Measurements from ENCODE around the gene ROCK2.
"Not testable (repeated sequence)": the region's sequence is repeated elsewhere in the genome, so short reads cannot be mapped to it uniquely, and the experiment has no call there.

Gene ROCK2

GRCh38 chr2:11177871-11178690, 166.4 kb downstream of the ROCK2 start:
- Histone ChIP-seq H3K4me1 (ENCODE audit: insufficient read depth, low read length) (no peaks in the 10 kb centered on the region), H3K27me3 (ENCODE audit: insufficient read depth, low read length) (no peaks in the 10 kb centered on the region), H3K36me3 (ENCODE audit: insufficient read depth, low read length) (peaks cover 23% of the 10 kb centered on the region), H3K9me3 (ENCODE audit: low read length) (no peaks in the 10 kb centered on the region), H3K4me3 (ENCODE audit: low read length) (no peak overlapping the region), H2AFZ (ENCODE audit: low read depth, low read length) (no peak overlapping the region)

GRCh38 chr2:11175293-11175795, 169.1 kb downstream of the ROCK2 start:
- Histone ChIP-seq H3K4me1 (ENCODE audit: insufficient read depth, low read length) (no peaks in the 10 kb centered on the region), H3K9me3 (ENCODE audit: low read length) (no peaks in the 10 kb centered on the region), H2AFZ (ENCODE audit: low read depth, low read length) (no peak overlapping the region), H3K4me3 (ENCODE audit: low read length) (no peak overlapping the region), H3K27me3 (ENCODE audit: insufficient read depth, low read length) (no peaks in the 10 kb centered on the region), H3K36me3 (ENCODE audit: insufficient read depth, low read length) (peaks cover 6% of the 10 kb centered on the region)

GRCh38 chr2:11174222-11174621, 170.2 kb downstream of the ROCK2 start:
- no peak overlapping the region for H2AFZ ChIP-seq (ENCODE audit: low read depth, low read length)
- no peaks in the 10 kb centered on the region for H3K27me3 ChIP-seq (ENCODE audit: insufficient read depth, low read length)
- no peak overlapping the region for H3K4me3 ChIP-seq (ENCODE audit: low read length)
- peaks cover 2% of the 10 kb centered on the region for H3K36me3 ChIP-seq (ENCODE audit: insufficient read depth, low read length)
- H3K4me1 ChIP-seq (ENCODE audit: insufficient read depth, low read length) = no peaks in the 10 kb centered on the region
- no peaks in the 10 kb centered on the region for H3K9me3 ChIP-seq (ENCODE audit: low read length)

GRCh38 chr2:11169333-11169732, 175.1 kb downstream of the ROCK2 start:
- H3K36me3 ChIP-seq (ENCODE audit: insufficient read depth, low read length) = no peaks in the 10 kb centered on the region
- no peaks in the 10 kb centered on the region for H3K4me1 ChIP-seq (ENCODE audit: insufficient read depth, low read length)
- H3K9me3 ChIP-seq (ENCODE audit: low read length) = no peaks in the 10 kb centered on the region
- no peaks in the 10 kb centered on the region for H3K27me3 ChIP-seq (ENCODE audit: insufficient read depth, low read length)
- no peak overlapping the region for H3K4me3 ChIP-seq (ENCODE audit: low read length)
- H2AFZ ChIP-seq (ENCODE audit: low read depth, low read length) = no peak overlapping the region

GRCh38 chr2:11168488-11168887, 175.9 kb downstream of the ROCK2 start:
- H3K9me3 ChIP-seq (ENCODE audit: low read length) = no peaks in the 10 kb centered on the region

GRCh38 chr2:11166476-11166875, 178.0 kb downstream of the ROCK2 start:
- Histone ChIP-seq H3K36me3 (ENCODE audit: insufficient read depth, low read length) (no peaks in the 10 kb centered on the region), H2AFZ (ENCODE audit: low read depth, low read length) (no peak overlapping the region), H3K27me3 (ENCODE audit: insufficient read depth, low read length) (no peaks in the 10 kb centered on the region)

More at GRCh38 chr2:11168488-11168887, 175.9 kb downstream of the ROCK2 start:
- H3K27me3 ChIP-seq (ENCODE audit: insufficient read depth, low read length) = no peaks in the 10 kb centered on the region
- H2AFZ ChIP-seq (ENCODE audit: low read depth, low read length) = no peak overlapping the region
- H3K4me3 ChIP-seq (ENCODE audit: low read length) = no peak overlapping the region
- no peaks in the 10 kb centered on the region for H3K4me1 ChIP-seq (ENCODE audit: insufficient read depth, low read length)
- no peaks in the 10 kb centered on the region for H3K36me3 ChIP-seq (ENCODE audit: insufficient read depth, low read length)

GRCh38 chr2:11165046-11165445, 179.4 kb downstream of the ROCK2 start:
- not testable (repeated sequence) for H3K36me3 ChIP-seq (ENCODE audit: insufficient read depth, low read length); H2AFZ ChIP-seq (ENCODE audit: low read depth, low read length); H3K27me3 ChIP-seq (ENCODE audit: insufficient read depth, low read length); H3K4me1 ChIP-seq (ENCODE audit: insufficient read depth, low read length); H3K4me3 ChIP-seq (ENCODE audit: low read length); H3K9me3 ChIP-seq (ENCODE audit: low read length)

More at GRCh38 chr2:11166476-11166875, 178.0 kb downstream of the ROCK2 start:
- Histone ChIP-seq H3K9me3 (ENCODE audit: low read length) (no peaks in the 10 kb centered on the region), H3K4me3 (ENCODE audit: low read length) (no peak overlapping the region), H3K4me1 (ENCODE audit: insufficient read depth, low read length) (no peaks in the 10 kb centered on the region)

GRCh38 chr2:11163439-11164317, 180.8 kb downstream of the ROCK2 start:
- Histone ChIP-seq H3K27me3 (ENCODE audit: insufficient read depth, low read length) (no peaks in the 10 kb centered on the region), H3K36me3 (ENCODE audit: insufficient read depth, low read length) (no peaks in the 10 kb centered on the region), H2AFZ (ENCODE audit: low read depth, low read length) (no peak overlapping the region), H3K4me3 (ENCODE audit: low read length) (no peak overlapping the region), H3K9me3 (ENCODE audit: low read length) (no peaks in the 10 kb centered on the region), H3K4me1 (ENCODE audit: insufficient read depth, low read length) (no peaks in the 10 kb centered on the region)

GRCh38 chr2:11161747-11162146, 182.7 kb downstream of the ROCK2 start:
- Histone ChIP-seq H3K9me3 (ENCODE audit: low read length) (no peaks in the 10 kb centered on the region), H3K36me3 (ENCODE audit: insufficient read depth, low read length) (no peaks in the 10 kb centered on the region), H3K27me3 (ENCODE audit: insufficient read depth, low read length) (no peaks in the 10 kb centered on the region), H3K4me3 (ENCODE audit: low read length) (no peak overlapping the region), H2AFZ (ENCODE audit: low read depth, low read length) (no peak overlapping the region), H3K4me1 (ENCODE audit: insufficient read depth, low read length) (no peaks in the 10 kb centered on the region)

GRCh38 chr2:11160731-11161455, 183.5 kb downstream of the ROCK2 start:
- no peaks in the 10 kb centered on the region for H3K27me3 ChIP-seq (ENCODE audit: insufficient read depth, low read length)
- no peaks in the 10 kb centered on the region for H3K9me3 ChIP-seq (ENCODE audit: low read length)
- H3K4me1 ChIP-seq (ENCODE audit: insufficient read depth, low read length) = no peaks in the 10 kb centered on the region
- H3K4me3 ChIP-seq (ENCODE audit: low read length) = no peak overlapping the region
- no peaks in the 10 kb centered on the region for H3K36me3 ChIP-seq (ENCODE audit: insufficient read depth, low read length)
- no peak overlapping the region for H2AFZ ChIP-seq (ENCODE audit: low read depth, low read length)

GRCh38 chr2:11160256-11160655, 184.2 kb downstream of the ROCK2 start:
- Histone ChIP-seq H3K9me3 (ENCODE audit: low read length) (no peaks in the 10 kb centered on the region), H3K4me1 (ENCODE audit: insufficient read depth, low read length) (no peaks in the 10 kb centered on the region), H3K27me3 (ENCODE audit: insufficient read depth, low read length) (no peaks in the 10 kb centered on the region), H3K4me3 (ENCODE audit: low read length) (no peak overlapping the region), H2AFZ (ENCODE audit: low read depth, low read length) (no peak overlapping the region), H3K36me3 (ENCODE audit: insufficient read depth, low read length) (no peaks in the 10 kb centered on the region)

GRCh38 chr2:11159574-11160170, 184.8 kb downstream of the ROCK2 start:
- no peak overlapping the region for H2AFZ ChIP-seq (ENCODE audit: low read depth, low read length)
- no peak overlapping the region for H3K4me3 ChIP-seq (ENCODE audit: low read length)
- H3K27me3 ChIP-seq (ENCODE audit: insufficient read depth, low read length) = no peaks in the 10 kb centered on the region
- H3K36me3 ChIP-seq (ENCODE audit: insufficient read depth, low read length) = no peaks in the 10 kb centered on the region
- H3K9me3 ChIP-seq (ENCODE audit: low read length) = no peaks in the 10 kb centered on the region
- H3K4me1 ChIP-seq (ENCODE audit: insufficient read depth, low read length) = peaks cover 1% of the 10 kb centered on the region
